GM20000 (cell line): ENCODE measurements around the gene PRKAG2.

ENCODE experiments used
- DNase-seq: peaks from one replicate; pipeline ENCODE4 v3.0.0; 2012; ENCODE audit warnings: low spot score
- CTCF ChIP-seq: IDR thresholded peaks from 2 replicates; pipeline ENCODE4 v1.5.1; 2012; ENCODE audit warnings: mild to moderate bottlenecking, control low read depth; ENCODE audit errors: extremely low read depth, missing control alignments

Gene PRKAG2

GRCh38 chr7:151876899-151877777 is at the start of gene PRKAG2:
TSS of gene PRKAG2 (minus strand) at chr7:151877115. CDS start at chr7:151876620, 495 bp downstream.
- no peak for TF ChIP-seq CTCF
- DNase-seq = peak; percentile 83

GRCh38 chr7:151926336-151926712 is 49.4 kb upstream of the PRKAG2 start:
- no peak for TF ChIP-seq CTCF
- DNase-seq = no peak

DNA sequence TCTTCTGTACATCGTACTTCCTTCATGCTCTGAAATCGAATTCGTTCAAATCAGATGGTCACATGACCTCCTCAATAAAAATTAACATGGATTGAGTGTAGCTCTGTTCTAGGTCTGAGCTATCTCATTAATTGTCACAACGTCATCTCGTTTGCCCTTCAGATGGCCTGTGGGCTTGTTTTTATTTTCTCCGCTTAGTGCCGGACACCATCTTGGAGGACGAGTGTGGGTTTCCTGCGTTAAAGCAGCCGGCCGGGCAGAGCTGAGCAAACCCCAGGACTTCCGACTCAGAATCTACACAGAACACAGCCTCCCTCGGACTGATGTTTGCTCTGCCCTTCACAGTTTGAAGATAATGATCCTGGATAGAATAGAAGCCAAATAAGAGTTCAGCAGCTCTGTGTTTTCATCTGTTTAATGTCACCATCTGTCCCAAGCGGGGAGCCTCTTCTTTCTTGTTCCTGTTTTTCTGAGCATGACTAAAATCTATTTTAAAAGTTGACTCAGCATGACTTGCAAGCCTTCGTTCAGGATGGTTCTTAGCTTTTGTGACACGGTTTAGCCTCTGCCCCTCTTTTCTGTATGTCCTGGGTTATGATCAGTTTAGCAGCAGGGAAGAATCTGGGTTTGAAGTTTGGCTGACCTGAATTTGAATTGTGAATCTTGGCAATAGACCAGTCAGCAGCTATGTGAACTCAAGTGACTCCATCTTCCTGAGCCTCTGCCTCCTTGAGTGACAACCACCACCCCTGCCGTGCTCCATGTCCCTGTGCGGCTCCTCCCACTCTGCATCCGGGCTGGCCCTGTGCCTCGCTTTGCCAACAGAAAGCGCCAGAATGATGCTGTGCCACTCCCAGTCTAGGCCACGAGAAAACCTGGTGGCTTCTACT is 48.8 kb upstream of the PRKAG2 start:
- peak; percentile 16 for DNase-seq

DNA sequence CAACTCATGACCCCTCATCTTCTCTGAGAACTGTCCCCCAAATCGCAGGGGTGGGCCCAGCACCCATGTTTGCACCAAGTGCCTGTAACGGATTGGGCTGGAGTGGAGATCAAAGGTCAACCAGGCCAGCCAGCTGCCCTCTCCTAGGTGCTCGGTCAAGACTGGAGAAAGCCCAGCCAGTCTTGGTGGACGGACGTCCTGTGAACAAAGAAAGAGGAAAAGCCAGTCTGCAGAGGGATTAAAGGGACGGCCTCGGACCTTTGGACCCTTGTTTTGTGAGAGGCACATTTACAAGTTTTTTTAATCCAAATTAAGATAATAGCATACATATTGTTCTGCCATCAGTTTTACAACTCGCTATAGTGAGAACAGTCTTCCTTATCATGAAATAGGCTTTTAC is 47.6 kb upstream of the PRKAG2 start:
- no peak for DNase-seq
- no peak for TF ChIP-seq CTCF

More for the DNA sequence above, 48.8 kb upstream of the PRKAG2 start:
- no peak for TF ChIP-seq CTCF

GRCh38 chr7:151924001-151924400 is 47.1 kb upstream of the PRKAG2 start:
- TF ChIP-seq CTCF = no peak
- DNase-seq = no peak

DNA sequence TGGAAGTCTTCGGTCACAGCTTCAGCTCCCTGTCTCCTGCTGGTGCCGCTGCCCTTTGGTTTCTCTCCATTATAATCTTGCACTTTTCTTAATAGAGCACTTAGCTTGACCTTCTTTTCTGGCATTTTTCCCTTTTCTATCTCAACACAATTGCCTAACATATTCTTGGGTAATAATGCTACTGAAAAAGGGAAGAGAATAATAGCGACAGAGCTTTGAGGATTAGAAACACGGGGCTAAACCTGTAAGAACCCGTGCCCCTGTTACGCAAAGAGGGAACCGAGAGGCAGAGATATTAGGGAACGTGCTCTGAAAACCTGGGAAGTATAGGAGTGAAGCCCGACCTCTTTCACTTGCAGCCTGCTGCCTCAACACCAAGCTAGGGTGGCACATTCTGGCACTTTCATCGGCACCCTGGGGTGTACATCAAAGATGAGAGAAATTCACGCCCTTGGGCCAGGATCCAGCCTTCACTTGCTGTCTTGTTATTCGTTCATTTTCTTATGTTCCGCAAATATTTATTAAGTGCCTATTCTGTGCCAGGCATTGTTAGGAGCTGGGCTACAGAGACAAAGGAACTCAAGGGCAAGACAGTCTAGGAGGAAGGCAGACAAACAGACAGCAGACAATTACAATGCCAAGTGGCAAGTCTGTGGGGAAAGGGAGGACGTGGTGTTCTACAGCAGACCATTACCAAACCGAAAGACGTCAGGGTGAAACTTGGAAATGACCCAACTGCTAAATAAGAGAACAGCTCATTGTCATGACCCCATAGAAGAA is 46.4 kb upstream of the PRKAG2 start:
- no peak for DNase-seq
- TF ChIP-seq CTCF = no peak
